HL-60 (cell line): ENCODE measurements around the gene FAM81B.

Source experiments
- GABPA ChIP-seq: IDR thresholded peaks from 2 replicates; pipeline ENCODE4 v1.6.1; 2012; ENCODE audit warnings: low read depth
- TF ChIP-seq, protein P1 (sequence below): IDR thresholded peaks from one replicate; pipeline ENCODE4 v1.5.1; 2011; ENCODE audit warnings: low read length, control low read depth, inconsistent platforms; ENCODE audit not compliant: insufficient read depth
- TF ChIP-seq, protein P2 (sequence below): IDR thresholded peaks from 2 replicates; pipeline ENCODE4 v1.6.1; 2012; ENCODE audit warnings: low read depth; ENCODE audit not compliant: insufficient replicate concordance

DNA sequence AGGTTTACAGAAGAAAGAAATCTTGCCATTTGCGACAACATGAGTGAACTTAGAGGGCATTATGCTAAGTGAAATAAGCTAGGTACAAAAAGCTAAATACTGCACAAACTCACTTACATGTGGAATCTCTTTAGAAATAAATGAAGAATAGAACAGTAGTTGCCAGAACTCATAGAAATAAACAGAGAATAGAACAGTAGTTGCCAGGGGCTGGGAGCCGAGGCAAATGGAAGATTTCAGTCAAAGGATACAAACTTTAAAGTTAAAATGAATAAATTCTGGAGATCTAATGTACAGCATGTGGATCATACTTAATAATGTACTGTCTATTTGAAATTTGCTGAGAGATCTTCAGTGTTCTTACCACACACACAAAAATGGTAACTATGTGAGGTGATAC is 63.4 kb downstream of the FAM81B start:
- TF ChIP-seq, protein P1, sequence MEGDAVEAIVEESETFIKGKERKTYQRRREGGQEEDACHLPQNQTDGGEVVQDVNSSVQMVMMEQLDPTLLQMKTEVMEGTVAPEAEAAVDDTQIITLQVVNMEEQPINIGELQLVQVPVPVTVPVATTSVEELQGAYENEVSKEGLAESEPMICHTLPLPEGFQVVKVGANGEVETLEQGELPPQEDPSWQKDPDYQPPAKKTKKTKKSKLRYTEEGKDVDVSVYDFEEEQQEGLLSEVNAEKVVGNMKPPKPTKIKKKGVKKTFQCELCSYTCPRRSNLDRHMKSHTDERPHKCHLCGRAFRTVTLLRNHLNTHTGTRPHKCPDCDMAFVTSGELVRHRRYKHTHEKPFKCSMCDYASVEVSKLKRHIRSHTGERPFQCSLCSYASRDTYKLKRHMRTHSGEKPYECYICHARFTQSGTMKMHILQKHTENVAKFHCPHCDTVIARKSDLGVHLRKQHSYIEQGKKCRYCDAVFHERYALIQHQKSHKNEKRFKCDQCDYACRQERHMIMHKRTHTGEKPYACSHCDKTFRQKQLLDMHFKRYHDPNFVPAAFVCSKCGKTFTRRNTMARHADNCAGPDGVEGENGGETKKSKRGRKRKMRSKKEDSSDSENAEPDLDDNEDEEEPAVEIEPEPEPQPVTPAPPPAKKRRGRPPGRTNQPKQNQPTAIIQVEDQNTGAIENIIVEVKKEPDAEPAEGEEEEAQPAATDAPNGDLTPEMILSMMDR = no peak
- TF ChIP-seq, protein P2, sequence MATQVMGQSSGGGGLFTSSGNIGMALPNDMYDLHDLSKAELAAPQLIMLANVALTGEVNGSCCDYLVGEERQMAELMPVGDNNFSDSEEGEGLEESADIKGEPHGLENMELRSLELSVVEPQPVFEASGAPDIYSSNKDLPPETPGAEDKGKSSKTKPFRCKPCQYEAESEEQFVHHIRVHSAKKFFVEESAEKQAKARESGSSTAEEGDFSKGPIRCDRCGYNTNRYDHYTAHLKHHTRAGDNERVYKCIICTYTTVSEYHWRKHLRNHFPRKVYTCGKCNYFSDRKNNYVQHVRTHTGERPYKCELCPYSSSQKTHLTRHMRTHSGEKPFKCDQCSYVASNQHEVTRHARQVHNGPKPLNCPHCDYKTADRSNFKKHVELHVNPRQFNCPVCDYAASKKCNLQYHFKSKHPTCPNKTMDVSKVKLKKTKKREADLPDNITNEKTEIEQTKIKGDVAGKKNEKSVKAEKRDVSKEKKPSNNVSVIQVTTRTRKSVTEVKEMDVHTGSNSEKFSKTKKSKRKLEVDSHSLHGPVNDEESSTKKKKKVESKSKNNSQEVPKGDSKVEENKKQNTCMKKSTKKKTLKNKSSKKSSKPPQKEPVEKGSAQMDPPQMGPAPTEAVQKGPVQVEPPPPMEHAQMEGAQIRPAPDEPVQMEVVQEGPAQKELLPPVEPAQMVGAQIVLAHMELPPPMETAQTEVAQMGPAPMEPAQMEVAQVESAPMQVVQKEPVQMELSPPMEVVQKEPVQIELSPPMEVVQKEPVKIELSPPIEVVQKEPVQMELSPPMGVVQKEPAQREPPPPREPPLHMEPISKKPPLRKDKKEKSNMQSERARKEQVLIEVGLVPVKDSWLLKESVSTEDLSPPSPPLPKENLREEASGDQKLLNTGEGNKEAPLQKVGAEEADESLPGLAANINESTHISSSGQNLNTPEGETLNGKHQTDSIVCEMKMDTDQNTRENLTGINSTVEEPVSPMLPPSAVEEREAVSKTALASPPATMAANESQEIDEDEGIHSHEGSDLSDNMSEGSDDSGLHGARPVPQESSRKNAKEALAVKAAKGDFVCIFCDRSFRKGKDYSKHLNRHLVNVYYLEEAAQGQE = no peak
- no peak for TF ChIP-seq GABPA
